Testis (tissue), 3 donors: Measurements from ENCODE around the gene MPG. TPM values are rescaled to one million over a fixed set of nuclear protein-coding genes. Genes with fewer than 3 reads are reported as not detected.
"Not testable (repeated sequence)": the region's sequence is repeated elsewhere in the genome, so short reads cannot be mapped to it uniquely, and the experiment has no call there.

Experiments used
- DNase-seq: peaks from one replicate; pipeline ENCODE4 v3.0.0-alpha.2; 2019
- H3K27ac ChIP-seq, 2 donors: fragments of 200-600 bp; sonication (generic); one replicate each; pipeline ENCODE4 v1.5.1; 2019
- H3K27me3 ChIP-seq: fragments of 200-600 bp; sonication (generic); one replicate; pipeline ENCODE4 v1.5.1; 2019
- H3K36me3 ChIP-seq: fragments of 200-600 bp; sonication (generic); one replicate; pipeline ENCODE4 v1.5.1; 2017; ENCODE audit warnings: low read depth; ENCODE audit errors: missing control alignments
- H3K4me1 ChIP-seq: fragments of 200-600 bp; sonication (generic); one replicate; pipeline ENCODE4 v1.5.1; 2019
- H3K4me3 ChIP-seq, 2 donors: fragments of 200-600 bp; sonication (generic); one replicate each; pipeline ENCODE4 v1.5.1; 2017 to 2019
- H3K9me3 ChIP-seq: fragments of 200-600 bp; sonication (generic); one replicate; pipeline ENCODE4 v1.5.1; 2017
- POLR2A ChIP-seq: fragments of 450-650 bp; IDR thresholded peaks from one replicate; pipeline ENCODE4 v1.6.1; 2017; ENCODE audit warnings: antibody characterized with exemption, mild to moderate bottlenecking, moderate library complexity
- WGBS, 2 donors: methylation state at CpG; one replicate each; pipeline ENCODE4 v1.1.5; 2018; 5-methylcytosine and 5-hydroxymethylcytosine counted together
- intact Hi-C: fragments of 100-400 bp; cut with DNase I; formaldehyde crosslinking; loops from one replicate; pipeline ENCODE4 v1.15.1; 2023; ENCODE audit warnings: low total_unique reads
- polyA plus RNA-seq: library from polyadenylated mRNA; stranded (reverse); fragments of 350-450 nt; fragmentation: Illumina TruSeq; extraction: RNeasy Lipid Tissue Mini Kit (QIAGEN cat#74804); gene quantifications from one replicate; pipeline ENCODE4 v1.2.3, GENCODE V29; 2014; ENCODE audit warnings: low read depth, low replicate concordance; ENCODE audit not compliant: insufficient read depth
- total RNA-seq, 2 donors: library from RNA; depleted of rRNA; stranded (reverse); fragments of >200 nt; gene quantifications; one replicate each; pipeline ENCODE4 v1.2.3, GENCODE V29; 2016
- TF ChIP-seq, protein P1 (sequence below), 3 experiments: fragments of 450-650 bp in 2 of 3; fragments of 200-600 bp in 1 of 3; sonication (generic) in 1 of 3; IDR thresholded peaks; one replicate each; pipeline ENCODE4 v1.5.1; 2016 to 2019; ENCODE audit warnings: antibody characterized with exemption in 3 of 3, mild to moderate bottlenecking in 2 of 3, moderate library complexity in 1 of 3

Gene MPG
- total and polyA plus RNA-seq, 3 donors from 2014 or later, result 42.6 to 61.7 (median 44.8) TPM

DNA sequence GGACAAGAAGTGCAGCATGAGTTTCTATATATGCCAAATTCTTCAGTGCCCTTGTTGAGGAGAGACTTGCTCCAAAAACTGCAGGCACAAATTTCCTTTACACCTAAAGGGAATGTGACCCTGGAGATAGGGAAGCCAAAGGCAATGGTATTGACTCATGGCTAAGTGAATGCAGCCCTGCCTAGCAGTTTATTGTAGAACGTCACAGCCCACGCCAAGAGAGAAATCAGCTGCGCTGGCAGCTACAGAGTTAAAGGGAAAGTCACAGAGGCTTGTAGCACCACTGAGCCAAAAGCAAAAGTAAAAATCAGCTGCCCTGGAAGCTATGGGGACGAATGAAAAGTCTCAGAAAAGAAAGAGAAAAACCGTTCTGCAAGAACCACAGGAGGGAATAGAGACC lies 34.7 kb upstream of the MPG start:
- Histone ChIP-seq H3K27me3 (no peaks in the 10 kb centered on the region), H3K36me3 (no peaks in the 10 kb centered on the region), H3K27ac (no peak overlapping the region), H3K4me3 (no peak overlapping the region), H3K4me1 (no peaks in the 10 kb centered on the region), H3K9me3 (no peaks in the 10 kb centered on the region)
- WGBS, 2 donors, result 82 to 84% methylated on average over 5 of the region's 5 CpGs
- TF ChIP-seq, protein P1, sequence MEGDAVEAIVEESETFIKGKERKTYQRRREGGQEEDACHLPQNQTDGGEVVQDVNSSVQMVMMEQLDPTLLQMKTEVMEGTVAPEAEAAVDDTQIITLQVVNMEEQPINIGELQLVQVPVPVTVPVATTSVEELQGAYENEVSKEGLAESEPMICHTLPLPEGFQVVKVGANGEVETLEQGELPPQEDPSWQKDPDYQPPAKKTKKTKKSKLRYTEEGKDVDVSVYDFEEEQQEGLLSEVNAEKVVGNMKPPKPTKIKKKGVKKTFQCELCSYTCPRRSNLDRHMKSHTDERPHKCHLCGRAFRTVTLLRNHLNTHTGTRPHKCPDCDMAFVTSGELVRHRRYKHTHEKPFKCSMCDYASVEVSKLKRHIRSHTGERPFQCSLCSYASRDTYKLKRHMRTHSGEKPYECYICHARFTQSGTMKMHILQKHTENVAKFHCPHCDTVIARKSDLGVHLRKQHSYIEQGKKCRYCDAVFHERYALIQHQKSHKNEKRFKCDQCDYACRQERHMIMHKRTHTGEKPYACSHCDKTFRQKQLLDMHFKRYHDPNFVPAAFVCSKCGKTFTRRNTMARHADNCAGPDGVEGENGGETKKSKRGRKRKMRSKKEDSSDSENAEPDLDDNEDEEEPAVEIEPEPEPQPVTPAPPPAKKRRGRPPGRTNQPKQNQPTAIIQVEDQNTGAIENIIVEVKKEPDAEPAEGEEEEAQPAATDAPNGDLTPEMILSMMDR (IDR thresholded peaks at IDR 0.05), result no peak
- no peak for TF ChIP-seq POLR2A
- intact Hi-C loops, result no loop called here
- DNase-seq, result no peak

DNA sequence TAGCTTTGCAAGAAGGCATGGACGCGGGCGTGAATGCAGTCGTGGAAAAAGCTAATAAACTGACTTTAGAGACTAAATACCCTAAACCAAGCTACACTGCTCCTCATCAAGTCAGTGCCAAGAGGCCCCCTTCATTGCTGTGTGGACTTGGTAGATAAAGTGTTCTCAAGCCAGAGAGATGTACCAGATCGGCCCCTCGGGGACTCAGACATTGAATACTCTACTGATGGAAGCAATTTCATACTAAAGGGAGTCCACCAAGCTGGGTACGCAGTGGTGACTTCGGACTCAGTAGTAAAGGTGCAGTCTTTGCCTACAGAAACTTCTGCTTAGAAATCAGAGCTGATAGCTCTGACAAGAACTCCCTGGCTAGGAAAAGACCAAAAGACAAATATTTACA lies 33.4 kb upstream of the MPG start:
- no peak for TF ChIP-seq POLR2A
- TF ChIP-seq, protein P1 (IDR thresholded peaks at IDR 0.05), result no peak
- H3K36me3 ChIP-seq, result no peaks in the 10 kb centered on the region
- no peaks in the 10 kb centered on the region for H3K27me3 ChIP-seq
- DNase-seq, result no peak
- H3K9me3 ChIP-seq, result no peaks in the 10 kb centered on the region
- 94 to 95% methylated on average over 8 of the region's 8 CpGs for WGBS, 2 donors
- intact Hi-C loops, result no loop called here
- H3K4me1 ChIP-seq, result no peaks in the 10 kb centered on the region
- no peak overlapping the region for H3K4me3 ChIP-seq
- no peak overlapping the region for H3K27ac ChIP-seq

DNA sequence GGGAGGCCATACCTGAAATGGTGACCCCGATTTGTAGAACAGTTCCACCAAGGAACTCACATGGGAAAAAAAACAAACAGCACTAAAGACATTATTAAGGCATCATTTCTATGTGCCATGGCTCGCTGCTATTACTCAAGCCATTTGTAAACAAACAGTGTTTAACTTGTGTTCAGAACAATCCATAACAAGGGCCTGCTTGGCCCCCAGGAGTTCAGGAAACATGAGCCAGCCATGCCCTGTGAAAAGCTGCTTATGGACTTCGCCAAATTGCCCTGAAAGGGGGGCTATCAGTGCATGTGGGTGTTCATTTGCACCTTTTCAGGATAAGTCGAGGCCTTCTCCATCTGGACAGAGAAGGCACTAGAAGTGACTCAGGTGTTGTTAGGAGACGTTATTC lies 32.6 kb upstream of the MPG start:
- Histone ChIP-seq H3K9me3 (no peaks in the 10 kb centered on the region), H3K4me3 (no peak overlapping the region), H3K36me3 (no peaks in the 10 kb centered on the region), H3K27ac (no peak overlapping the region), H3K27me3 (no peaks in the 10 kb centered on the region), H3K4me1 (no peaks in the 10 kb centered on the region)
- no peak for DNase-seq
- no peak for TF ChIP-seq POLR2A
- TF ChIP-seq, protein P1 (IDR thresholded peaks at IDR 0.05), result no peak
- intact Hi-C loops, result no loop called here
- WGBS, 2 donors, result 89 to 92% methylated on average over 5 of the region's 5 CpGs

DNA sequence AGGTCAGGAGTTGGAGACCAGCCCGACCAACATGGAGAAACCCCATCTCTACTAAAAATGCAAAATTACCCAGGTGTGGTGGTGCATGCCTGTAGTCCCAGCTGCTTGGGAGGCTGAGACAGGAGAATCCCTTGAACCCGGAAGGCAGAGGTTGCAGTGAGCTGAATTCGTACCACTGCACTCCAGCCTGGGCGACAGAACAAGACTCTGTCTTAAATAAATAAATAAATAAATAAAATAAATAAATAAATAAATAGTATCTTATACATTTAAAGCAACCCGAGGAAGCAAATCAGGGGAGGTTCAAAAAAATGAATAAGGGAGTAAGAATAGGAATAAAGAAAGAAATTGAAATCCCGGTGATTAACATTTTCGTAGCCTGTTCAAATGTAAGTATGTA lies 31.5 kb upstream of the MPG start:
- H3K27me3 ChIP-seq, H3K27ac ChIP-seq, intact Hi-C loops, H3K4me1 ChIP-seq, H3K4me3 ChIP-seq, H3K9me3 ChIP-seq, H3K36me3 ChIP-seq, DNase-seq: not testable (repeated sequence)
- 93 to 96% methylated on average over 7 of the region's 7 CpGs for WGBS, 2 donors

DNA sequence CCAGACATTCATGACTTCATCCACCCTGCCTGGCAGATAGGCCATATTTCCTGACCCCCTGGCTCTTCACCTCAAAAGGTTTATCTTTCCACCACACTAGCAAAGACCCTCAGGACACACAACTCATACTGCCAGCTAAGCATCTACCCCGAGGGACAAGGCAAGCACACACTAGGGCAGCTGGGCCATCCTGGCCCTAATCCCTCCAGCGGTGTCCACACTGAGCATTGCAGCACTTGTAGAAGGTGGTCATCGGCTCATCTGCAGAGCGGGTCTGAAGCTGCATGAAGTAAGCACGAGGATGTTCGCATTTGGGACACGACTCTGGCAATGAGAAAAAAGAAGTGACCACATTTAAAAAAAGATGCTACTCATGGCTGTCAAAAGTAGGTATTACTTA lies 30.8 kb upstream of the MPG start:
- Histone ChIP-seq H3K36me3 (no peaks in the 10 kb centered on the region), H3K9me3 (no peaks in the 10 kb centered on the region), H3K4me1 (no peaks in the 10 kb centered on the region), H3K27me3 (no peaks in the 10 kb centered on the region), H3K4me3 (no peak overlapping the region), H3K27ac (no peak overlapping the region)
- intact Hi-C loops, result no loop called here
- 96 to 100% methylated on average over 7 of the region's 7 CpGs for WGBS, 2 donors
- TF ChIP-seq POLR2A, result no peak
- TF ChIP-seq, protein P1 (IDR thresholded peaks at IDR 0.05), result no peak
- DNase-seq, result no peak
